ENCODE results near the gene PRSS22.
A peak's percentile ranks its signal among the peaks of the same experiment; 100 is the strongest.

DNA sequence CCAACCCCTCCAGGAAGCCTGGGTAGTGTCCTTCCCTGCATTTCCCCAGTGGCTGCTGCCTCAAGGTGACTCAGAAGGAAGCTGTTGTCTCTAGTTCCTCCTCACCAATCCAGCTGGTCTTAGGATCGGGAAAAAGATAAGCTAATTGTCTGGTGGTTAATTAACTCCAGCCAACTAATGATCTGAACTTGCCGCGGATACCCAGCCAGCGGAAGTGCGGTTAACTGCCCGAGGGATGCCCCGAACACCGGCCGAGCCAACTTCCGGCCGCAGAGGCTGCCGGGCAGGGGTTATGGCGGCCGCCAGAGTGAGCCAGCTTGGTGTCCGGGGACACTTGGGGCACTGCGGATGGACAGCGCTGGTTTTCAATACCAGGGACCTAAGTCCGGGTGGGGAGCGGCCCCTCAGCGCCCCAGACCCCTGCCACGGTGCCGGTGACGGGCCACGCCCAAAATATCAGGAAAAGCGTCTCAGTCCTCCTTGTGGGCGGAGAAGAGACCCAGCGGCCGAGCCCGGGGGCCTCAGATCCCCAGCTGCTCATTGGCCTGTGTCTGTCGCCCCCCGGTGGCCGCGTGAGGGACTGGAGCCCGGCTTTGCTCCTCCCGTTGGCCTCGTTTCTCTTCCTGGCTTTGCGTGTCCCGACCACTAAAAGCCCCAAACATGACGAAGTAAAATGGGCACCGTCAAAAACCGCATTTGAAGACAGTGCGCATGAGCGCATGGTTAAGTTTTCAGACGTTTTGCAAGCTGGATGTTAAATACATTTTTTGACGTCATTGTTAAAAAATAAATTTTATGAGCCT lies 10.2 kb upstream of the PRSS22 start:
- peak; percentile 90 to 97 for TF ChIP-seq CTCF (conservative IDR thresholded peaks at IDR 0.05 in 1 of 2, IDR thresholded peaks at IDR 0.05 in 1 of 2; ENCODE audit: extremely low read depth in 1 of 2, insufficient read depth in 1 of 2, low read depth in 1 of 2, low read length in 2 of 2)
- TF ChIP-seq EZH2 (IDR thresholded peaks at IDR 0.05; ENCODE audit: borderline replicate concordance, low read length), result no peak
